GM20000 (cell line): ENCODE results near the gene LRRC61.

Experiments
- DNase-seq: peaks from one replicate; pipeline ENCODE4 v3.0.0; 2012; ENCODE audit warnings: low spot score
- CTCF ChIP-seq: IDR thresholded peaks from 2 replicates; pipeline ENCODE4 v1.5.1; 2012; ENCODE audit warnings: mild to moderate bottlenecking, control low read depth; ENCODE audit errors: extremely low read depth, missing control alignments

LRRC61 gene

GRCh38 chr7:150329331-150330120, 6.4 kb downstream of the LRRC61 start:
- DNase-seq = no peak

GRCh38 chr7:150330211-150330885, 7.2 kb downstream of the LRRC61 start:
- no peak for DNase-seq
- no peak for TF ChIP-seq CTCF

More at GRCh38 chr7:150329331-150330120, 6.4 kb downstream of the LRRC61 start:
- TF ChIP-seq CTCF = no peak

GRCh38 chr7:150332852-150333635, 9.9 kb downstream of the LRRC61 start:
- no peak for TF ChIP-seq CTCF
- no peak for DNase-seq

- TF ChIP-seq CTCF = no peak
- no peak for DNase-seq
These were observed 10.5 kb downstream of the LRRC61 start for GRCh38 chr7:150333659-150334058.

- TF ChIP-seq CTCF = no peak
- DNase-seq = no peak
These were observed 11.0 kb downstream of the LRRC61 start for GRCh38 chr7:150334108-150334507.

GRCh38 chr7:150335108-150335773, 12.1 kb downstream of the LRRC61 start:
- DNase-seq = no peak
- TF ChIP-seq CTCF = no peak
